ENCODE results near the gene NME8. TPM values are rescaled to one million over a fixed set of nuclear protein-coding genes. Genes with fewer than 3 reads are reported as not detected.

The NME8 gene
- total RNA-seq, 1 donor, result not detected

DNA sequence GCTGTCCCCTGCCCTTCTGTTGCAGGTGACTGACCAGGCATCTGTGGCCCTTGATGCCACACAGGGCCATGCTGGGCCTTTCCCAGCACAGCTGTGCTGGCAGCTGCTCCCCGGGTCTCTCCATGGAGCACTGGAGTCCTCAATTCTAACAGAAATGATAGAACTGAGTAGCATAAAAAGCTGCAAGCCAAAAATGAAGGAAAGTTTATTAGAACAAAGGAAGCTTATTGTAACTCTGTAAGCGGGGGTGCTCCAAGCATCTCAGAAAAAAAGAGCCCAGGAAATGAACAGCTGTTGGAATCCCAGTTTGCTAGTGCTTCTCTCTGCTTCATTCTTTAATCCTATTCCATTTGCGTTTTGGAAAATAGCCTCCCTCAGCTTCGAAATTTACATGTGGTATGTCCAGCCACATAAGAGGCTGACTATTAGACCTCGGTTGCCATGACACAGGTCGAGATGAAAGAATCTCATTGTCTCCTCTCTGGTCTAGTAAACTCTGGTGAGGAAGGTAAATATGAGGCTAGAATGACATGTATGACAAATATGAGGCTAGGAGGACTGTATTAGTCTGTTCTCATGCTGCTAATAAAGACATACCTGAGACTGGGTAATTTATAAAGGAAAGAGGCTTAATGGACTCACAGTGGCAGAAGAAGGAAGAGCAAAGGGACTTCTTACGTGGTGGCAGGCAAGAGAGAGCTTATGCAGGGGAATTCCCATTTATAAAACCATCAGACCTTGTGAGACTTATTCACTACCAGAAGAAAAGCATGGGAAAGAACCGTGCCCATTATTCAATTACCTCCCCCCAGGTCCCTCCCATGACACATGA lies 95.7 kb downstream of the NME8 start:
- H3K4me1 ChIP-seq (ENCODE audit: insufficient read depth, low read length), result peaks cover 21% of the 10 kb centered on the region
- peaks cover 12% of the 10 kb centered on the region for H4K20me1 ChIP-seq (ENCODE audit: insufficient read depth, low read length)
- DNase-seq (ENCODE audit: insufficient read length, low spot score, missing footprints), result no peak
- H3K4me3 ChIP-seq (ENCODE audit: insufficient read depth, low read length), result no peak overlapping the region
- no peaks in the 10 kb centered on the region for H3K36me3 ChIP-seq (ENCODE audit: insufficient read depth, low read length)
- no peaks in the 10 kb centered on the region for H3K9me3 ChIP-seq (ENCODE audit: low read depth, low read length)
- no peaks in the 10 kb centered on the region for H3K27me3 ChIP-seq (ENCODE audit: insufficient read depth, low read length)
- no peak for TF ChIP-seq CTCF (IDR thresholded peaks at IDR 0.05; ENCODE audit: extremely low read depth, low read depth, low read length)
- no peak overlapping the region for H3K4me2 ChIP-seq (ENCODE audit: insufficient read depth, low read length)
- no peak overlapping the region for H2AFZ ChIP-seq (ENCODE audit: low read length)
- no peak overlapping the region for H3K27ac ChIP-seq (ENCODE audit: low read depth, low read length)
- H3K79me2 ChIP-seq (ENCODE audit: insufficient read depth, low read length), result peaks cover 22% of the 10 kb centered on the region

GRCh38 chr7:37944737-37945054 lies 96.3 kb downstream of the NME8 start:
- H3K9me3 ChIP-seq (ENCODE audit: low read depth, low read length), result no peaks in the 10 kb centered on the region
- no peak overlapping the region for H3K27ac ChIP-seq (ENCODE audit: low read depth, low read length)
- DNase-seq (ENCODE audit: insufficient read length, low spot score, missing footprints), result peak; percentile 43
- H3K4me2 ChIP-seq (ENCODE audit: insufficient read depth, low read length), result no peak overlapping the region
- peaks cover 22% of the 10 kb centered on the region for H3K79me2 ChIP-seq (ENCODE audit: insufficient read depth, low read length)
- H3K4me1 ChIP-seq (ENCODE audit: insufficient read depth, low read length), result peaks cover 21% of the 10 kb centered on the region
- no peaks in the 10 kb centered on the region for H3K27me3 ChIP-seq (ENCODE audit: insufficient read depth, low read length)
- peaks cover 12% of the 10 kb centered on the region for H4K20me1 ChIP-seq (ENCODE audit: insufficient read depth, low read length)
- H3K36me3 ChIP-seq (ENCODE audit: insufficient read depth, low read length), result no peaks in the 10 kb centered on the region
- TF ChIP-seq CTCF (IDR thresholded peaks at IDR 0.05; ENCODE audit: extremely low read depth, low read depth, low read length), result no peak
- H2AFZ ChIP-seq (ENCODE audit: low read length), result no peak overlapping the region
- no peak overlapping the region for H3K4me3 ChIP-seq (ENCODE audit: insufficient read depth, low read length)

GRCh38 chr7:37945336-37945735 lies 96.9 kb downstream of the NME8 start:
- H3K4me2 ChIP-seq (ENCODE audit: insufficient read depth, low read length), result no peak overlapping the region
- H3K27me3 ChIP-seq (ENCODE audit: insufficient read depth, low read length), result no peaks in the 10 kb centered on the region
- H3K27ac ChIP-seq (ENCODE audit: low read depth, low read length), result no peak overlapping the region
- H3K4me1 ChIP-seq (ENCODE audit: insufficient read depth, low read length), result peaks cover 21% of the 10 kb centered on the region
- H3K9me3 ChIP-seq (ENCODE audit: low read depth, low read length), result no peaks in the 10 kb centered on the region
- H3K79me2 ChIP-seq (ENCODE audit: insufficient read depth, low read length), result peaks cover 22% of the 10 kb centered on the region
- no peak for TF ChIP-seq CTCF (IDR thresholded peaks at IDR 0.05; ENCODE audit: extremely low read depth, low read depth, low read length)
- peaks cover 12% of the 10 kb centered on the region for H4K20me1 ChIP-seq (ENCODE audit: insufficient read depth, low read length)
- DNase-seq (ENCODE audit: insufficient read length, low spot score, missing footprints), result peak; percentile 58
- no peak overlapping the region for H3K4me3 ChIP-seq (ENCODE audit: insufficient read depth, low read length)
- no peak overlapping the region for H2AFZ ChIP-seq (ENCODE audit: low read length)
- H3K36me3 ChIP-seq (ENCODE audit: insufficient read depth, low read length), result no peaks in the 10 kb centered on the region

DNA sequence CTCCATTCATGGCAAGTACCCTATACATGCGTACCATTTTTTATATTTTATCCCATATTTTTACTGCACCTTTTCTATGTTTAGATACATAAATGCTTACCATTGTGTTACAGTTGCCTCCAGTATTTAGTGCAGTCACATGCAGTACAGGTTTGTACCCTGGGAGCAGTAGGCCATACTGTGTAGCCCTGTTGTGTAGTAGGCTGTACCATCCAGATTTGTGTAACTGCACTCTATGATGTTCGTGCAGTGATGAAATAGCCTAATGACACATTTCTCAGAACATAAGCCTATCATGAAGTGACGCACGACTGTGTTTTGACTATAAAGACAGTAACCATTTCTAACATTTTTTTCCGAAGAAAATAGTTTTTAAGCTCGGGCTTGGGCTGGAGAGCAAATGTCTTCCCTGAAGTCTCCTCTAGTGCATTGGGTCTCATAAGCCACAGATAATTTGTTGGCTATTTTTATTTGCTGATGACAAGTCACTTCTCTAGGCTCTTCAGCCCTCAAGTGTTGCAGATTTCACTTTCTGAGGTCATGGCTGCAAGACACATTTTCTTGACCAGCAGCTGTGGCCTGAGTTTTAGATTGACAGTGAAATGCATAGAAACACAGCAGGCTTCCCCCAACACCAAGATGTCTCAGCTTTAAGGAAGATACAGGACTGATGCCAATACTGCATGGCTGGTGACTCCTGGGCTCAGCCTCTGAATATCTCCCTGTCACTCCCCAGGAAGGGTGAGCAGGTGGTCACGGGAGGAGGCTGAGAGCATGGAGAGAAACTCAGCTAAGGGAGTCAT lies 98.9 kb downstream of the NME8 start:
- no peaks in the 10 kb centered on the region for H3K27me3 ChIP-seq (ENCODE audit: insufficient read depth, low read length)
- no peak for DNase-seq (ENCODE audit: insufficient read length, low spot score, missing footprints)
- H3K4me3 ChIP-seq (ENCODE audit: insufficient read depth, low read length), result no peak overlapping the region
- no peaks in the 10 kb centered on the region for H3K9me3 ChIP-seq (ENCODE audit: low read depth, low read length)
- H4K20me1 ChIP-seq (ENCODE audit: insufficient read depth, low read length), result peaks cover 12% of the 10 kb centered on the region
- peaks cover 17% of the 10 kb centered on the region for H3K79me2 ChIP-seq (ENCODE audit: insufficient read depth, low read length)
- H2AFZ ChIP-seq (ENCODE audit: low read length), result no peak overlapping the region
- no peak for TF ChIP-seq CTCF (IDR thresholded peaks at IDR 0.05; ENCODE audit: extremely low read depth, low read depth, low read length)
- H3K27ac ChIP-seq (ENCODE audit: low read depth, low read length), result no peak overlapping the region
- H3K4me2 ChIP-seq (ENCODE audit: insufficient read depth, low read length), result no peak overlapping the region
- peaks cover 21% of the 10 kb centered on the region for H3K4me1 ChIP-seq (ENCODE audit: insufficient read depth, low read length)
- no peaks in the 10 kb centered on the region for H3K36me3 ChIP-seq (ENCODE audit: insufficient read depth, low read length)
